Upper lobe of left lung (tissue), 6 donors: Measurements from ENCODE around the gene DCST2. TPM values are rescaled to one million over a fixed set of nuclear protein-coding genes. Genes with fewer than 3 reads are reported as not detected.

ENCODE experiments used
- ATAC-seq, 2 donors: fragments of 200-7000 bp; cut with Tn5 transposase; one replicate each; pipeline ENCODE4 v1.9.1; 2022; ENCODE audit warnings: mild to moderate bottlenecking in 2 of 2, moderate library complexity in 2 of 2; ENCODE audit not compliant: low FRiP score in 2 of 2
- DNase-seq, 2 donors: peaks; one replicate each; pipeline ENCODE4 v3.0.0-alpha.2; 2019 to 2020
- H3K27ac ChIP-seq, 4 donors: fragments of 200-600 bp; sonication (generic); one replicate each; pipeline ENCODE4 v1.5.1; 2016 to 2019
- H3K27me3 ChIP-seq, 4 donors: fragments of 200-600 bp; sonication (generic); one replicate each; pipeline ENCODE4 v1.5.1; 2017 to 2019
- H3K36me3 ChIP-seq, 4 donors: fragments of 200-600 bp; sonication (generic); one replicate each; pipeline ENCODE4 v1.5.1; 2016 to 2019
- H3K4me1 ChIP-seq, 4 donors: fragments of 200-600 bp; sonication (generic); one replicate each; pipeline ENCODE4 v1.5.1; 2018 to 2019
- H3K4me3 ChIP-seq, 4 donors: fragments of 200-600 bp; sonication (generic); one replicate each; pipeline ENCODE4 v1.5.1; 2017 to 2019; ENCODE audit warnings: mild to moderate bottlenecking in 2 of 4, moderate library complexity in 1 of 4
- H3K9me3 ChIP-seq, 4 donors: fragments of 200-600 bp; sonication (generic); one replicate each; pipeline ENCODE4 v1.5.1; 2018 to 2019
- EP300 ChIP-seq, 4 donors: sonication (generic); formaldehyde crosslinking; IDR thresholded peaks; one replicate each; pipeline ENCODE4 v1.5.1; 2017; ENCODE audit warnings: antibody characterized with exemption in 4 of 4, control low read depth in 2 of 4
- POLR2A ChIP-seq, 4 donors: fragments of 450-650 bp; IDR thresholded peaks; one replicate each; pipeline ENCODE4 v1.5.1; 2016 to 2017; ENCODE audit warnings: antibody characterized with exemption in 4 of 4, mild to moderate bottlenecking in 2 of 4
- POLR2AphosphoS5 ChIP-seq, 2 donors: sonication (generic); formaldehyde crosslinking; IDR thresholded peaks; one replicate each; pipeline ENCODE4 v1.5.1; 2017; ENCODE audit warnings: antibody characterized with exemption in 2 of 2
- WGBS, 2 donors: methylation state at CpG; one replicate each; pipeline ENCODE4 v1.1.5; 2017 to 2018; 5-methylcytosine and 5-hydroxymethylcytosine counted together
- total RNA-seq, 6 donors: library from RNA; depleted of rRNA in 4 of 6; stranded (reverse); fragments of >200 nt in 4 of 6; gene quantifications; one replicate each; pipeline versions ENCODE4 v1.1.0 to v1.2.1, GENCODE V29; 2016 to 2021
- TF ChIP-seq, protein P1 (sequence below), 6 experiments: fragments of 450-650 bp in 4 of 6; fragments of 200-600 bp in 2 of 6; sonication (generic) in 2 of 6; IDR thresholded peaks; one replicate each; pipeline ENCODE4 v1.5.1; 2016 to 2019; ENCODE audit warnings: antibody characterized with exemption in 6 of 6
- donor health status: DM: no; HTN: no; CAD: no; lungs with moderate emphysema.
- donor health status: DM: no; HTN: yes; CAD: no; lungs with severe emphysema.

The DCST2 gene
- total RNA-seq, 6 donors from 2014 or later = 0.49 to 2.1 (median 1.1) TPM

DNA sequence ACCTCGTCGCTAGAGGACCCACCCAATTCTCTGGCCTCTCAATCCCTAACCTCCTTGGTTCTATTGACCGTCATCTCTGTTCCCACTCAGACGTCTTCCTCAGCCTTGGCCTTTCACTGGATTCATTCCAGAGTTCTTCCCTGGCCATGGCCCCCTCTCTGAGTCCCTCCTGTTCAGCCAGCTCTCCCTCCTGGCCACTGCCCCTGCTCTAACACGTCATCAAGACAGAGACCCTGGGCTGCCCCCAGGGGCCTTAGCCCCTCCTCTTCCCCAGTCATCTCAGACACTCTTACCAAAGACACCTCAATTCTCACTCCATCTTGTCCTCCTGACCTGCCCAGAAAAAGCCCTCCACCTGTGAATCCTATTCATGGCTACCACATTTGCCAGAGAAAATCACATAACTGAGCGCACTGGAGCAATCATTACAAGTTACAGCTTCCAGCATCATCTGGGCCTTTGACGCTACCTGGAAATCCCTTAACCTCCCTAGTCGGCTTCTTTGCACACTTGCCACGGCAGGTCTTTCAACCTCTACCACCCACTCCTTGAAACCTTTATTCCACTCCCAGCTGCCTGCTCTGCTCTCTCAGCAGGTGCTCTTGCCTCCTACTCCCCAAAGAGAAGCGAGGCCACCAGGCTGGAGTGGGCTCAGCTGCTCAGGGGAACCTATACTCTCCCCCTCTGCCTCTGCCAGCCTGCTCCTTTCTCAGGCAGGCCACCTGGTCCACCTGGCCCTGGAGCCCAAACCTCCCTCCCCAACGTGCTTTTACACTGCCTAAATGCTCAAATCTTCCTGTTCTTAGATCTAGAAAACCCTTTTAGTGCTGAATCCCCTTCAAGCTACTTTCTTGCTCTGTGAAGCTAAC, 14.0 kb downstream of the DCST2 start:
- Histone ChIP-seq H3K4me3 (no peak overlapping the region), H3K27me3 (no peaks in the 10 kb centered on the region), H3K36me3 (peaks cover 4 to 22% (median 19%) of the 10 kb centered on the region in 4 donors), H3K27ac (peak overlapping the region in 2 of 4 donors; percentile 11 to 88), H3K9me3 (no peaks in the 10 kb centered on the region), H3K4me1 (peaks cover 28 to 37% (median 37%) of the 10 kb centered on the region in 4 donors)
- no peak for ATAC-seq
- DNase-seq = no peak
- 83 to 85% methylated on average over 10 to 11 of the region's 11 CpGs for WGBS, 2 donors
- TF ChIP-seq POLR2AphosphoS5 (IDR thresholded peaks at IDR 0.05) (no peak), EP300 (IDR thresholded peaks at IDR 0.05) (no peak), POLR2A (IDR thresholded peaks at IDR 0.05) (no peak)
- TF ChIP-seq, protein P1, sequence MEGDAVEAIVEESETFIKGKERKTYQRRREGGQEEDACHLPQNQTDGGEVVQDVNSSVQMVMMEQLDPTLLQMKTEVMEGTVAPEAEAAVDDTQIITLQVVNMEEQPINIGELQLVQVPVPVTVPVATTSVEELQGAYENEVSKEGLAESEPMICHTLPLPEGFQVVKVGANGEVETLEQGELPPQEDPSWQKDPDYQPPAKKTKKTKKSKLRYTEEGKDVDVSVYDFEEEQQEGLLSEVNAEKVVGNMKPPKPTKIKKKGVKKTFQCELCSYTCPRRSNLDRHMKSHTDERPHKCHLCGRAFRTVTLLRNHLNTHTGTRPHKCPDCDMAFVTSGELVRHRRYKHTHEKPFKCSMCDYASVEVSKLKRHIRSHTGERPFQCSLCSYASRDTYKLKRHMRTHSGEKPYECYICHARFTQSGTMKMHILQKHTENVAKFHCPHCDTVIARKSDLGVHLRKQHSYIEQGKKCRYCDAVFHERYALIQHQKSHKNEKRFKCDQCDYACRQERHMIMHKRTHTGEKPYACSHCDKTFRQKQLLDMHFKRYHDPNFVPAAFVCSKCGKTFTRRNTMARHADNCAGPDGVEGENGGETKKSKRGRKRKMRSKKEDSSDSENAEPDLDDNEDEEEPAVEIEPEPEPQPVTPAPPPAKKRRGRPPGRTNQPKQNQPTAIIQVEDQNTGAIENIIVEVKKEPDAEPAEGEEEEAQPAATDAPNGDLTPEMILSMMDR (IDR thresholded peaks at IDR 0.05) = no peak

DNA sequence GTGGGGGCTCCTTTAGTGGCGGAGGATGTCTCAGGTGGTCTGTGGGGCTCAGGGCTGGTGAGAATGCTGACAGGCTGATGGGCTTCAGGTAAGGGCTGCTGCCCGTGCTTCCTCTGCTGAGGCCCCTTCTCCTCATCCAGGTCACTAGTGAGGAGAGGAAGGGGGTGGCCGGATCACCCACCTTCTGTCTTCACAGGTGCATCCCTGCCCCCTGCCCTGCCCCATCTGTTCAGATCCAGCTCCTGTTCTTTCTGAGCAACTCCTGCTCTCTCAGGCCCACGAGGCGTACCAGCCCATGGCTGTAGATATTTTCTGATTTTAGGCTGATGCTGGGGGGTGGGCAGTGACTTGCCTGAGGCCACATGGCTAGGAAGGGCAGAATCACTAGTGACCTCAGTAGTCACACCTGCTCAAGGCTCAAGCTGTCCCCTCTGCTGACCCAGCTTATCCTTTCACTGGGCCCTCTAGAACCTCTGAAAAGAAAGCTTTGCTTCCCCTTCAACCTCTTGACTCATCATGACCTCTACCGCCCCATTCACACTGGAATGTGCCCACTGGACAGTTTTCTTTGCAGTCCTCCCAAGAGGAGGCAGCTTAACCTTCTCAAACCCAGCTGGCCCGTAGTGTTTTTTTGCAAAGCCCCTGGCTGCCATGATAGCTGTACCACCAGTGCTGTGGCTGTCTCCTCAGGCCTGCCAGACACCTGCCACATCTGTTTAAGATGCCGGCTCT, 14.8 kb downstream of the DCST2 start:
- ATAC-seq (no peak), DNase-seq (no peak)
- 82 to 84% methylated on average over 8 of the region's 8 CpGs for WGBS, 2 donors
- Histone ChIP-seq H3K9me3 (no peaks in the 10 kb centered on the region), H3K36me3 (peaks cover 4 to 29% (median 23%) of the 10 kb centered on the region in 4 donors), H3K27ac (peak overlapping the region in 2 of 4 donors; percentile 85 to 88), H3K27me3 (no peaks in the 10 kb centered on the region), H3K4me1 (peaks cover 33 to 41% (median 40%) of the 10 kb centered on the region in 4 donors), H3K4me3 (no peak overlapping the region)
- TF ChIP-seq POLR2A (IDR thresholded peaks at IDR 0.05) (peak in 1 of 4 donors; percentile 7), POLR2AphosphoS5 (IDR thresholded peaks at IDR 0.05) (no peak), EP300 (IDR thresholded peaks at IDR 0.05) (no peak)
- TF ChIP-seq, protein P1 (IDR thresholded peaks at IDR 0.05) = no peak

DNA sequence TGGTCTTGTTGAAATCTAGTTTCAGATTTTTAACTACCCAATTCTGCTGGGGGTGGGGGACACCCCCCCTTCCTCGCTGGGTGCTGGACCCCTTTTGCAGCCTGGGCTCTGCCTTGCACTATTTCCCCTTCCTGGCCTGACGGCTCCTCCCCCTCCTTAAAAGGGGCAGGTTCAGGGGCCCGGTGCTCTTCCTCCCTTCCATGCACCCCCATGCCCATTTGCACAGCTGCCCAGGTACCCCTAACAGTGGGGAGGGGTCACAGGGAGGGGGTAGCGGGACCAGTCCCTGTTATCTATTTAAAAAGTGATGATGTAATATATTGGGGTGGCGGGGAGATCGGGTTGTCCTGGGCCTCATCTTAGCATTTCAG, 15.7 kb downstream of the DCST2 start:
- TF ChIP-seq POLR2AphosphoS5 (IDR thresholded peaks at IDR 0.05) = no peak
- TF ChIP-seq, protein P1 (IDR thresholded peaks at IDR 0.05) = no peak
- no peak for TF ChIP-seq POLR2A (IDR thresholded peaks at IDR 0.05)
- TF ChIP-seq EP300 (IDR thresholded peaks at IDR 0.05) = no peak
- no peaks in the 10 kb centered on the region for H3K27me3 ChIP-seq
- H3K27ac ChIP-seq = peak overlapping the region; percentile 74 to 88 (median 85)
- no peaks in the 10 kb centered on the region for H3K9me3 ChIP-seq
- H3K4me3 ChIP-seq = peak overlapping the region in 2 of 4 donors; percentile 44 to 46
- no peak for ATAC-seq
- no peak for DNase-seq
- peaks cover 42 to 49% (median 44%) of the 10 kb centered on the region in 4 donors for H3K4me1 ChIP-seq
- peaks cover 4 to 29% (median 23%) of the 10 kb centered on the region in 4 donors for H3K36me3 ChIP-seq
- 41 to 47% methylated on average over 6 of the region's 6 CpGs for WGBS, 2 donors

DNA sequence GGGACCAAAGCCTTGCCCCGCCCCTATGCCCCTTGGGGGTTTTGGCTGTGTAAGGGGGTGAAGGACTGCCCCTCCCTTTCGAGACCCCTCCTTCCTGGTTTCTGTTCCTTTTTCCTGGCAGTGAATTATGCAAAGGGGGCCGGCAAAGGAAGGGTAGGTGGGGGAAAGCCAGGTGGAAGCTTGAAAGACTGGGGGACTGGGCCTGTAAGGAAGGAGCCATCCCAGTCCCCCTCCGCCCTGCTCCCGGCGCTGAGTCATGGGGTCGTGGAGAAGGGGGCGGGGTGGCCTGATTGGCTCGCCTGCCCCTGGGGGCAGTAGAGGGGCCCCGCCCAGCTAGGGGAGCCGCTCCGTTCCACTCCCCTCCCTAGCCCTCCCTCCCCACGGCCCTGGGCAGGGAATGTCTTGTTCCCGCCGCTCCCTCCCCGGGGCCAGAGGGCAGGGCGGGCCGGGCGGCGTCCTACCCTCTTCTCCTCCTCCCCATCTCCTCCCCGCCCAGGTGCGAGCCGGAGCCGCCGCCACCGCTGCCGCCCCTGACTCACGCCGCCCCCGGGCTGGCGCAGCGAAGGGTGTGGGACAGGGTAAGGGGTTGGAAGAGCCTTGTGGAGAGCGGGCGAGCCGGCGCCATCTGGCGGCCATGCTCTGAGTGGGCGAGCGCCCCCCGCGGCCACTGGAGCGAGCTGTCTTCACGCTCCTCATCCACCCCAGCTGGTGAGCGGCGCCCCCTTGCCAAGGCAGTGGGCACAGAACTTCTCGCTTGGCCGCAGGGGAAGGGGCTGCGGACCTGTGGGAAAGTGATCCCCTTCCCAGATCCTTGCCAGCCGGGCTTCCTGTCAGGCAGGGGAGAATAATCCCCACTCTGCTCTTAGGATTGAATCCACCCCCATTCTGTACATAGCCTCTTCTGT, 16.3 kb downstream of the DCST2 start:
- 7 to 8% methylated on average over 18 to 32 of the region's 49 CpGs for WGBS, 2 donors
- peak overlapping the region; percentile 74 to 88 (median 85) for H3K27ac ChIP-seq
- H3K27me3 ChIP-seq = no peaks in the 10 kb centered on the region
- peak overlapping the region in 3 of 4 donors; percentile 27 to 46 (median 44) for H3K4me3 ChIP-seq
- H3K36me3 ChIP-seq = peaks cover 4 to 29% (median 23%) of the 10 kb centered on the region in 4 donors
- no peaks in the 10 kb centered on the region for H3K9me3 ChIP-seq
- DNase-seq (peak; percentile 93 to 97), ATAC-seq (peak; percentile 93 to 96)
- peaks cover 45 to 52% (median 48%) of the 10 kb centered on the region in 4 donors for H3K4me1 ChIP-seq
- TF ChIP-seq EP300 (IDR thresholded peaks at IDR 0.05) (peak in 2 of 4 donors; percentile 66 to 81), POLR2AphosphoS5 (IDR thresholded peaks at IDR 0.05) (peak; percentile 80 to 83), POLR2A (IDR thresholded peaks at IDR 0.05) (peak in 1 of 4 donors; percentile 63)
- TF ChIP-seq, protein P1 (IDR thresholded peaks at IDR 0.05) = peak; percentile 97 to 100 (median 99)
